ENCODE results near the gene GDF11. TPM values are rescaled to one million over a fixed set of nuclear protein-coding genes. Genes with fewer than 3 reads are reported as not detected.

Gene GDF11
- polyA plus RNA-seq, 2 of the 4 experiments (the other 2 are of a cell fraction) = 1.2 to 3.6 TPM

GRCh38 chr12:55695349-55695748, 47.6 kb upstream of the GDF11 start:
- ATAC-seq (no peak), FAIRE-seq (no peak), DNase-seq (ENCODE audit: low read depth in 1 of 2, low spot score in 1 of 2) (no peak)
- Histone ChIP-seq H3K9me3 (no peaks in the 10 kb centered on the region), H3K27ac (no peak overlapping the region), H3K4me3 (no peak overlapping the region), H3K4me2 (no peak overlapping the region), H3K4me1 (no peaks in the 10 kb centered on the region)
- ChIA-PET POLR2A (no interaction called here), CTCF (interaction anchor here (1.3 to 1.7 kb wide), 2 partner anchors 10 to 14 kb away, joined by 5 read pairs; a partner anchor contains a TSS)
- TF ChIP-seq JUNB (IDR thresholded peaks at IDR 0.05) (no peak), FOSB (CRISPR knock-in tag; IDR thresholded peaks at IDR 0.05) (no peak), FOXS1 (CRISPR knock-in tag; IDR thresholded peaks at IDR 0.05) (no peak), HOXB13 (CRISPR knock-in tag; IDR thresholded peaks at IDR 0.05; ENCODE audit: low read depth) (no peak), PHF8 (IDR thresholded peaks at IDR 0.05; ENCODE audit: borderline replicate concordance, low read depth) (no peak)
- WGBS (ENCODE audit: missing lambda C conversion rate) = 46% methylated on average over 7 of the region's 7 CpGs

- no peaks in the 10 kb centered on the region for H3K9me3 ChIP-seq
- TF ChIP-seq FOSB (CRISPR knock-in tag; IDR thresholded peaks at IDR 0.05) (no peak), NR3C1 (IDR thresholded peaks at IDR 0.05) (no peak), HEYL (CRISPR knock-in tag; IDR thresholded peaks at IDR 0.05) (no peak), TP53 (CRISPR knock-in tag; IDR thresholded peaks at IDR 0.05) (no peak), CEBPB (IDR thresholded peaks at IDR 0.05) (no peak), MYC (IDR thresholded peaks at IDR 0.05; ENCODE audit: borderline replicate concordance, low read length) (no peak), GATA3 (IDR thresholded peaks at IDR 0.05; ENCODE audit: borderline replicate concordance) (no peak), HDAC2 (IDR thresholded peaks at IDR 0.05) (no peak), CHD4 (IDR thresholded peaks at IDR 0.05; ENCODE audit: borderline replicate concordance) (no peak), FOSL2 (IDR thresholded peaks at IDR 0.05) (no peak), FOSL2 (CRISPR knock-in tag; IDR thresholded peaks at IDR 0.05) (no peak), ZC3H11A (IDR thresholded peaks at IDR 0.05) (no peak)
- TF ChIP-seq, protein P1, sequence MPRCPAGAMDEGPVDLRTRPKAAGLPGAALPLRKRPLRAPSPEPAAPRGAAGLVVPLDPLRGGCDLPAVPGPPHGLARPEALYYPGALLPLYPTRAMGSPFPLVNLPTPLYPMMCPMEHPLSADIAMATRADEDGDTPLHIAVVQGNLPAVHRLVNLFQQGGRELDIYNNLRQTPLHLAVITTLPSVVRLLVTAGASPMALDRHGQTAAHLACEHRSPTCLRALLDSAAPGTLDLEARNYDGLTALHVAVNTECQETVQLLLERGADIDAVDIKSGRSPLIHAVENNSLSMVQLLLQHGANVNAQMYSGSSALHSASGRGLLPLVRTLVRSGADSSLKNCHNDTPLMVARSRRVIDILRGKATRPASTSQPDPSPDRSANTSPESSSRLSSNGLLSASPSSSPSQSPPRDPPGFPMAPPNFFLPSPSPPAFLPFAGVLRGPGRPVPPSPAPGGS (IDR thresholded peaks at IDR 0.05) = no peak
- ChIA-PET CTCF (interaction anchor here (0.9 to 1.7 kb wide), 5 partner anchors 9 to 15 kb away, joined by 3 to 5 read pairs (median 3); a partner anchor contains a TSS), POLR2A (no interaction called here)
- H3K4me1 ChIP-seq = no peaks in the 10 kb centered on the region
- no peak overlapping the region for H3K27ac ChIP-seq
- no peak for ATAC-seq
- FAIRE-seq = no peak
- H3K4me3 ChIP-seq = no peak overlapping the region
- no peak for DNase-seq (ENCODE audit: low read depth in 1 of 2, low spot score in 1 of 2)
- WGBS (ENCODE audit: missing lambda C conversion rate) = 67% methylated on average over 6 of the region's 6 CpGs
- no peak overlapping the region for H3K4me2 ChIP-seq
Observed at GRCh38 chr12:55696141-55696540, 46.8 kb upstream of the GDF11 start.

DNA sequence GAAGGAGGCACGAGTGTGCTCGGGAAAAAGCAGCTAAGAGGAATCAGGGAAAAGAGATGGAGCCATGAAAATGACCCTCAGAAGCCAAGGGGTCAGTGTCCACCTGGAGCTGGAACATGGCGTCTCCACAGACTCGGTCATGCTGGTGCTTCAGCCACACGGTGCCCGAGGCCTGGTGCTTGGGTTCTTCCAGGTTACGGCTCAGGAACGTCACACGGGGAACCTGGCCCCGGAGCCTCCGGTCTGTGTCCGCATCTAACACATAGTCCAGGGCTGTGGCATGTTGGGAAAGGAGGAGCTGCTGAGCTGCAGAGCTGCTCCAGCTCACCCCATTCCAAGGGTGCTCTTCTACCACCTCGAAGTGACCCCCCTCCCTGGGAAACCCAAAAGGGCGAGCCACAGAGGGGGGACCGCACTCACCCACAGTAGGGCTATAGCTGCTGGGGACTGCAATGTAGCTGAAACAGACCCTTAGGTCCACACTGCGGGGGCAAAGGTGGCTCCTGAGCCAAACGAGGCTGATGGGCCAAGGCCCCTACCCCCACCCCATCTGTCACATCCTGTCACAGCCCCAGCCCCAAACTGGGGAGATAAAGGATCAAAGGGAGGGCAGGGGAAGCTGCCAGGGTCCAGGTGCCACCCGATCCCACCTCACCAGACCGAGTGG, 46.0 kb upstream of the GDF11 start:
- ATAC-seq (no peak), DNase-seq (ENCODE audit: low read depth in 1 of 2, low spot score in 1 of 2) (no peak), FAIRE-seq (no peak)
- POLR2A ChIA-PET = no interaction called here
- Histone ChIP-seq H3K27ac (no peak overlapping the region), H3K4me1 (no peaks in the 10 kb centered on the region), H3K4me2 (no peak overlapping the region), H3K4me3 (no peak overlapping the region), H3K9me3 (no peaks in the 10 kb centered on the region)
- WGBS (ENCODE audit: missing lambda C conversion rate) = 53% methylated on average over 17 of the region's 19 CpGs
- TF ChIP-seq ZSCAN20 (CRISPR knock-in tag; IDR thresholded peaks at IDR 0.05) (no peak), POLR2A (IDR thresholded peaks at IDR 0.05; ENCODE audit: low read length) (no peak), HMGXB4 (CRISPR knock-in tag; IDR thresholded peaks at IDR 0.05; ENCODE audit: borderline replicate concordance) (no peak), CHD2 (IDR thresholded peaks at IDR 0.05; ENCODE audit: low read length, partially characterized antibody) (no peak), CBX2 (IDR thresholded peaks at IDR 0.05; ENCODE audit: borderline replicate concordance, low read depth) (no peak), NFE2L2 (conservative IDR thresholded peaks at IDR 0.05; ENCODE audit: low read length) (no peak)
- CTCF ChIA-PET = interaction anchor here (1.1 to 1.7 kb wide), 5 partner anchors 9 to 15 kb away, joined by 3 to 5 read pairs (median 3); a partner anchor contains a TSS
